Stimulated activated CD8-positive, alpha-beta memory T cell treated with anti-CD3 and anti-CD28 coated beads, Interleukin-15, amount 100 ng/mL, for 1 hour (primary cell): ENCODE measurements around the gene AGA.

ENCODE experiments used
- DNase-seq: peaks from one replicate; pipeline ENCODE4 v3.0.0-alpha.2; 2020; ENCODE audit warnings: low read depth

AGA gene

DNA sequence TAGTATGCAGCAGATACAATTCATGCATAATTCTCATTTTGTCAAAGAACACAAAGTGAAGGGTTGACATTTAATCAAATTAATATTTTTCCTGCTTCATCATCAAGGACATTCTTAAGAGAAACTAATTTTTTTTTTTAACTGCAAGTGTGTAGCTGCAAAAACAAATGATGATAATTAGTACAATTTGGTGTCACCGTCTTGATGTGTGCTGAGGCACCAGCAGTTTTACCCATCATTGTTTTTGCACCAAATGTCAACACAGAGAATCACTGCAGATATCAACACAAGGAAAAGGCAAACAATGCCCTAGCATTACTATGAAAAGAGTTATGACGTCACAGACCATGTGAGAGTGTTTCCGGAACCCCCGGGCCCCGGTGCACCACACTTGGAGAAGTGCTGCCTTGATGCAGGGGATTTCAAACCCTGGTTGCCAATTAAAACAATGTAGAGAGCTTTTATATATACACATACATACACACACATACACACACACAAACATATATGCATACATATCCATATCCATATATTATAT is 55.9 kb downstream of the AGA start:
- no peak for DNase-seq

DNA sequence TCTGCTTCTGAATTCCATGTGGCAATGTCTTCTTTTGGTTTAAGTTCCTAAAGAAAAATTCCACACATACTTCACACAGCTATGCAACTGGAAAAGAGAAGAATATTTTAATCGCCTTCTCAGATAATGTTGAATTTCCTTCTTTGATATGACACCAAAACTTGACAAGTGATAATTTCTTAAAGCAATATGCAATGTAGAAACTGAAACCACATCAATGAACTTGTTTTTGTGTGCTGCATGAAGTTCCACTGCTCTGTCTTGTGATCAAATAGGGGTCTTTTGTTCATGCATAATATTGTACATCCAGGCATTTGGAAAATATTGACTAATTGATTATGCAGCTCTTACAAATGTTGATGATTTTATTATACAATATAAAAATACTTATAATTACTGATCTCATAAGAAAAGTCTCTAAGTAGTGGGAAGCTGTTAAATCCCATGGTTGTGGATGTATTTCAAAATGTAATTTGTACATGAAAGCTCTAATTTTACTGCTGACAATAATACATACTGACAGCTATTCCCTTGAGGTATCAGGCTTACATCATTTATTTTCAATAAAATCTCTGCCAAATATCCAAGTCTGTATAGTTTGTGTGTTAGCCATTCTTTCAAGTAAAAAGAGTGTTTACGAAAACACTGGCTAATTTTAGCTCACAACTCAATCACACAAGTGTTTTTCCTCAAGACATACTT is 56.5 kb downstream of the AGA start:
- no peak for DNase-seq

DNA sequence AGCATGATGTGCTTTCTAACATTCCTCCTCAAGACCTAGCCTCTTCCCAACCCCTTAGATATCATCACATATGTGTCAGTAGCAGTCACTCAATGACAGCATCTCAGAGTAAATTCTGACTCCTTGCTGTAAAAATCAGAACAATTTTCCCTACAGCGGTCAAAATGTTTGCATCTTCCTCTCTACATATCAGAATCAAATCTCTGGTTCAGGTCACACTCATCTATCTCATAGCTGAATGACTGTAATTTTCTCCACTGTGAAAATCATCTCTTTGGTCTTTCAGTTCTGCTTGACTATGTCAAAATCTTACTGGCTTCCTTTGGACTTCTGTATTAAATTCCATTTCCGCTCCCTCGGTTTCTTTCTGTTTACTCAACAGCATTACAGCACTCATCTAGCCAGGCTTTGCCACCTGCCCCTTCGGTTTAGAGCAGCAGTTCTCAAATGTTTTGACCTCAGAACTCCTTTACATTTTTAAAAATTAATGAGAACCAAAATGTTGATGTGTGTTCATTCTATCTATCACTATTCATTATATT is 57.3 kb downstream of the AGA start:
- no peak for DNase-seq

DNA sequence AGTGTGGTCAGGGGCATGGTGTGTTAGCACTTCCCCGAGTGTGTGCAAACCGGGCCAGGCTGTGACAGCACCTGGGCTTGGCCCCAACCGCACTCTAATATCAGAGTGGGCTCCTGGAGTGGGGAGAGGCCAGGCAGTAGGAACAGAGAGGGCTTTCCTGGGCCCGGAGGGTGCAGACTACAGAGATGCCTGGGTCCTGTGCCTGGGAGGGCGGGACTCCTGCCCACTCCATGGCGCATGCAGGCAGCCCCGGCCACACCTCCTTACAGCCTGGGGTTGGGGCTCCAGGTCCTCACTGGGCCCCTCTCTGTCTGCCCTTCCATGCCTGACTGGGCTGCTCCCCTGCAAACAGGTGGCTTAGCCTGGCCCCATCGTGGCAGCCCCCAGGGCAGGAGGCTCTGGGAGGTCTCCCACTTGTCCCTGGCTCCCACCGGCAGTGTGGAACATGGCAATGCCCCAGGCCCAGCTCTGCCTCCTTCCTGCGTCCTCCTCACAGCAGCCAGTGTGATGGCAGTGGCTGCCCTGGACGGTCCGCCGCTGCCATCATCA is 60.4 kb downstream of the AGA start:
- no peak for DNase-seq
